Measurements from ENCODE around the gene DNAJB11. TPM values are rescaled to one million over a fixed set of nuclear protein-coding genes. Genes with fewer than 3 reads are reported as not detected.
"Not testable (repeated sequence)": the region's sequence is repeated elsewhere in the genome, so short reads cannot be mapped to it uniquely, and the experiment has no call there.

DNAJB11 gene
- total RNA-seq, 1 donor from 2014 or later: 37.8 TPM

GRCh38 chr3:186571644-186572013, 1.1 kb downstream of the DNAJB11 start:
- TF ChIP-seq CTCF (IDR thresholded peaks at IDR 0.05): no peak
- Histone ChIP-seq H3K4me1 (peaks cover 29% of the 10 kb centered on the region), H3K36me3 (peaks cover 46% of the 10 kb centered on the region), H3K27ac (no peak overlapping the region), H3K9me3 (no peaks in the 10 kb centered on the region), H3K4me3 (peak overlapping the region; percentile 90), H3K27me3 (ENCODE audit: low read depth) (no peaks in the 10 kb centered on the region)
- ATAC-seq: no peak
- no peak for DNase-seq
- intact Hi-C loops (cut with DNase I): no loop called here

GRCh38 chr3:186577521-186577920, 7.0 kb downstream of the DNAJB11 start:
- Histone ChIP-seq H3K27ac (no peak overlapping the region), H3K9me3 (no peaks in the 10 kb centered on the region), H3K4me3 (no peak overlapping the region), H3K27me3 (ENCODE audit: low read depth) (no peaks in the 10 kb centered on the region), H3K36me3 (peaks cover 100% of the 10 kb centered on the region), H3K4me1 (no peaks in the 10 kb centered on the region)
- DNase-seq (no peak), ATAC-seq (no peak)
- TF ChIP-seq CTCF (IDR thresholded peaks at IDR 0.05): no peak
- intact Hi-C loops (cut with DNase I): no loop called here

GRCh38 chr3:186580785-186581184, 10.3 kb downstream of the DNAJB11 start:
- H3K4me3 ChIP-seq: no peak overlapping the region
- TF ChIP-seq CTCF (IDR thresholded peaks at IDR 0.05): no peak
- intact Hi-C loops (cut with DNase I): no loop called here
- ATAC-seq (no peak), DNase-seq (no peak)
- H3K36me3 ChIP-seq: peaks cover 99% of the 10 kb centered on the region
- no peaks in the 10 kb centered on the region for H3K27me3 ChIP-seq (ENCODE audit: low read depth)
- no peaks in the 10 kb centered on the region for H3K4me1 ChIP-seq
- no peak overlapping the region for H3K27ac ChIP-seq
- no peaks in the 10 kb centered on the region for H3K9me3 ChIP-seq

- no peaks in the 10 kb centered on the region for H3K27me3 ChIP-seq (ENCODE audit: low read depth)
- DNase-seq: no peak
- no peak for TF ChIP-seq CTCF (IDR thresholded peaks at IDR 0.05)
- no peak for ATAC-seq
- H3K9me3 ChIP-seq: no peaks in the 10 kb centered on the region
- H3K4me3 ChIP-seq: no peak overlapping the region
- H3K4me1 ChIP-seq: no peaks in the 10 kb centered on the region
- H3K27ac ChIP-seq: no peak overlapping the region
- H3K36me3 ChIP-seq: peaks cover 86% of the 10 kb centered on the region
- intact Hi-C loops (cut with DNase I): no loop called here
These were observed 12.0 kb downstream of the DNAJB11 start for GRCh38 chr3:186582541-186582940.

GRCh38 chr3:186583831-186584230, 13.3 kb downstream of the DNAJB11 start:
- H3K9me3 ChIP-seq: no peaks in the 10 kb centered on the region
- H3K4me3 ChIP-seq: no peak overlapping the region
- intact Hi-C loops (cut with DNase I): no loop called here
- H3K27ac ChIP-seq: no peak overlapping the region
- TF ChIP-seq CTCF (IDR thresholded peaks at IDR 0.05): no peak
- no peaks in the 10 kb centered on the region for H3K27me3 ChIP-seq (ENCODE audit: low read depth)
- DNase-seq (no peak), ATAC-seq (no peak)
- peaks cover 73% of the 10 kb centered on the region for H3K36me3 ChIP-seq
- no peaks in the 10 kb centered on the region for H3K4me1 ChIP-seq

GRCh38 chr3:186586245-186586644, 15.7 kb downstream of the DNAJB11 start:
- H3K4me3 ChIP-seq; H3K4me1 ChIP-seq; ATAC-seq; H3K27me3 ChIP-seq (ENCODE audit: low read depth); H3K9me3 ChIP-seq; DNase-seq; intact Hi-C loops (cut with DNase I); H3K27ac ChIP-seq: not testable (repeated sequence)
- H3K36me3 ChIP-seq: peaks cover 49% of the 10 kb centered on the region

Data from lower lobe of right lung (tissue), 2 donors.